Endothelial cell of hepatic sinusoid (primary cell): ENCODE data around the gene DNAJC13.

Source experiments
- in situ Hi-C: cut with HindIII; loops from 2 replicates; pipeline ENCODE4 v1.10.0; 2017; ENCODE audit warnings: low sequenced_read_pairs

Gene DNAJC13

DNA sequence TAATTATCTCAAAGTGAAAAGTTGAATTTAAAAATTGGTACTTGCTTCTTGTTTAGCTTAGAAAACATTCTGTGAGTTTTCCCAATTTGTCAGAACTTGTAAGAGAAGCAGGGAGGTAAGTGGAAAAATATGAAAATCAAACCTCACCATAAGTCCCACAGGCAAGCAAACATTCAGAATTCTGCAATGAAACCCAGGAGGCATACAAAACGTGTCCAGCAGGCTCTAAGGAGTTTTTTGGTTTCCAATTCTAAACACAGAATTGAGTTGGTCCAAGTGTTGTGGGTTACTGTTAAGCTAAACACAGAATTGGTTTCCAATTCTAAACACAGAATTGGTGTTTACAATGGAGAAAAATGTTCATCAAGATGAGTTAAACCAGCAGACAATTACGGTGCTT lies 152.7 kb downstream of the DNAJC13 start:
- in situ Hi-C loops: no loop called here

DNA sequence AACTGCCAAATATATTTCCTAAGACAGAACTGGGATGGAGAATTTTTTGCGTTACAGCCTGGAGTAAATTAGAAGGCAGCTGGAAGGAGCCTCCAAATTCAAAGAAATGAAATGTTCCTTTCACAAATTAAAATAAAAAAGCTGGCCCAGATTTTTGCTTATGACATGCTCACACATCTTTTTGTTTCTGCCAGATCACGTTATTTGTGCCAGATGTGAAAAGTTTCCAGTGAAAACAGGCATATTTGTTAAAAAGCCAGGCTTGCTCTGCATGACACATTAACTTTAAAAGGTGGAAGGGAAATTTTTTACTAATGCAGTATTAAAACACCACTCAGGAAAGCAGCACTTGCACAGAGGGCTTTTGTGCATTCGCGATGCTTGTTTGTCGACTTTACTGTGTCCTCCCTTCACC lies 156.5 kb downstream of the DNAJC13 start:
- in situ Hi-C loops: no loop called here

DNA sequence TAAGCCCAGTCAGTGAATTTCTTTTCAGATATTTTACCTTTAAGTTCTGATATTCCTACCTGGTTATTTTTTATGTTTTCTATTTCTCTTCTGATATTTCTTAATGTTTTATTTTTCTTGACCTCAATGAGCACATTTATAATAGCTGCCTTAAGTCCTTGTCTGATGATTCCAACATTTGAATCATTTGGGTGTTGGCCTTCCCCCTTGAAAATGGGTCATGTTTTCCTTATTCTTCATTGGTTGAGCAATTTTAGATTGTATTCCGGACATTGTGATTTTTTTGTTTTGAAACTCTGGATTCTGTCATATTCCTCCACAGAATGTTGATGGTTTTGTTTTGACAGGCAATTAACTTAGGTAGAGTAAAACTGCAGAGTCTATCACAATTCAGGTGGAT lies 170.1 kb downstream of the DNAJC13 start:
- in situ Hi-C loops: no loop called here
